ENCODE measurements around the gene SLC22A3. TPM values are rescaled to one million over a fixed set of nuclear protein-coding genes. Genes with fewer than 3 reads are reported as not detected.

The SLC22A3 gene
- total RNA-seq, 2 donors from 2014 or later, result 0.35 to 0.48 TPM

- Histone ChIP-seq H3K27me3 (no peaks in the 10 kb centered on the region), H3K27ac (peak overlapping the region in 1 of 2 donors; percentile 29), H3K4me1 (peaks cover 0 to 10% of the 10 kb centered on the region in 2 donors), H3K4me3 (peak overlapping the region in 1 of 2 donors; percentile 18), H3K36me3 (no peaks in the 10 kb centered on the region), H3K9me3 (no peaks in the 10 kb centered on the region)
- DNase-seq (ENCODE audit: low spot score), result no peak
- no peak for TF ChIP-seq CTCF (IDR thresholded peaks at IDR 0.05)
Measured at GRCh38 chr6:160455081-160455480, 106.9 kb downstream of the SLC22A3 start.

GRCh38 chr6:160455541-160456213 lies 107.5 kb downstream of the SLC22A3 start:
- peak; percentile 82 for DNase-seq (ENCODE audit: low spot score)
- H3K9me3 ChIP-seq, result no peaks in the 10 kb centered on the region
- peak; percentile 97 to 99 for TF ChIP-seq CTCF (IDR thresholded peaks at IDR 0.05)
- peaks cover 0 to 10% of the 10 kb centered on the region in 2 donors for H3K4me1 ChIP-seq
- H3K27ac ChIP-seq, result peak overlapping the region in 1 of 2 donors; percentile 29
- H3K27me3 ChIP-seq, result no peaks in the 10 kb centered on the region
- no peaks in the 10 kb centered on the region for H3K36me3 ChIP-seq
- H3K4me3 ChIP-seq, result peak overlapping the region in 1 of 2 donors; percentile 18

- TF ChIP-seq CTCF (IDR thresholded peaks at IDR 0.05), result peak in 1 of 2 donors; percentile 47
- H3K27ac ChIP-seq, result no peak overlapping the region
- no peaks in the 10 kb centered on the region for H3K36me3 ChIP-seq
- H3K27me3 ChIP-seq, result no peaks in the 10 kb centered on the region
- H3K9me3 ChIP-seq, result no peaks in the 10 kb centered on the region
- no peak overlapping the region for H3K4me3 ChIP-seq
- H3K4me1 ChIP-seq, result peaks cover 0 to 10% of the 10 kb centered on the region in 2 donors
- DNase-seq (ENCODE audit: low spot score), result no peak
Measured at GRCh38 chr6:160456214-160456546, 108.0 kb downstream of the SLC22A3 start.

GRCh38 chr6:160457823-160458222 lies 109.6 kb downstream of the SLC22A3 start:
- no peak overlapping the region for H3K27ac ChIP-seq
- peaks cover 0 to 10% of the 10 kb centered on the region in 2 donors for H3K4me1 ChIP-seq
- no peak for DNase-seq (ENCODE audit: low spot score)
- no peak for TF ChIP-seq CTCF (IDR thresholded peaks at IDR 0.05)
- H3K36me3 ChIP-seq, result no peaks in the 10 kb centered on the region
- H3K4me3 ChIP-seq, result no peak overlapping the region
- no peaks in the 10 kb centered on the region for H3K9me3 ChIP-seq
- H3K27me3 ChIP-seq, result no peaks in the 10 kb centered on the region

- Histone ChIP-seq H3K4me3 (no peak overlapping the region), H3K36me3 (no peaks in the 10 kb centered on the region), H3K4me1 (no peaks in the 10 kb centered on the region), H3K9me3 (no peaks in the 10 kb centered on the region), H3K27me3 (no peaks in the 10 kb centered on the region), H3K27ac (no peak overlapping the region)
- no peak for DNase-seq (ENCODE audit: low spot score)
- TF ChIP-seq CTCF (IDR thresholded peaks at IDR 0.05), result no peak
Measured at GRCh38 chr6:160461641-160462040, 113.5 kb downstream of the SLC22A3 start.

- no peak for DNase-seq (ENCODE audit: low spot score)
- H3K4me3 ChIP-seq, result no peak overlapping the region
- no peaks in the 10 kb centered on the region for H3K9me3 ChIP-seq
- H3K27ac ChIP-seq, result no peak overlapping the region
- no peaks in the 10 kb centered on the region for H3K36me3 ChIP-seq
- no peaks in the 10 kb centered on the region for H3K27me3 ChIP-seq
- TF ChIP-seq CTCF (IDR thresholded peaks at IDR 0.05), result no peak
- H3K4me1 ChIP-seq, result no peaks in the 10 kb centered on the region
Measured at GRCh38 chr6:160462116-160462515, 113.9 kb downstream of the SLC22A3 start.
